Astrocyte of the hippocampus (primary cell): ENCODE results near the gene DNASE2.
"Not testable (repeated sequence)": the region's sequence is repeated elsewhere in the genome, so short reads cannot be mapped to it uniquely, and the experiment has no call there.

ENCODE experiments used
- DNase-seq: peaks from one replicate; pipeline ENCODE4 v3.0.0; 2011; ENCODE audit warnings: low read depth, low spot score

Gene DNASE2

GRCh38 chr19:12881172-12881808 lies at the start of gene DNASE2:
DNASE2 (minus strand) TSS chr19:12881449; CDS start chr19:12881375, 74 bp downstream.
- DNase-seq = peak; percentile 95

GRCh38 chr19:12930002-12930645 lies 48.9 kb upstream of the DNASE2 start:
- no peak for DNase-seq

- no peak for DNase-seq
These were observed 43.5 kb upstream of the DNASE2 start for GRCh38 chr19:12924621-12925310.

GRCh38 chr19:12922959-12923358 lies 41.7 kb upstream of the DNASE2 start:
- DNase-seq = no peak

- no peak for DNase-seq
These were observed 39.8 kb upstream of the DNASE2 start for GRCh38 chr19:12921047-12921446.

GRCh38 chr19:12918253-12918652 lies 37.0 kb upstream of the DNASE2 start:
- no peak for DNase-seq

GRCh38 chr19:12915860-12916259 lies 34.6 kb upstream of the DNASE2 start:
- not testable (repeated sequence) for DNase-seq

- DNase-seq = peak; percentile 26
These were observed 32.8 kb upstream of the DNASE2 start for GRCh38 chr19:12913851-12914690.

- peak; percentile 83 for DNase-seq
These were observed 31.8 kb upstream of the DNASE2 start for GRCh38 chr19:12913011-12913561.

- no peak for DNase-seq
These were observed 31.3 kb upstream of the DNASE2 start for GRCh38 chr19:12912571-12912970.

- DNase-seq = no peak
These were observed 25.9 kb upstream of the DNASE2 start for GRCh38 chr19:12907166-12907565.

GRCh38 chr19:12899891-12900518 lies 18.8 kb upstream of the DNASE2 start:
- DNase-seq = no peak

GRCh38 chr19:12896460-12896859 lies 15.2 kb upstream of the DNASE2 start:
- DNase-seq = no peak

- DNase-seq = no peak
These were observed 12.3 kb upstream of the DNASE2 start for GRCh38 chr19:12893582-12893981.

GRCh38 chr19:12891553-12892021 lies 10.3 kb upstream of the DNASE2 start:
- DNase-seq = no peak

GRCh38 chr19:12890787-12891552 lies 9.7 kb upstream of the DNASE2 start, which contains the start of gene GCDH:
GCDH (plus strand) TSS chr19:12891160; CDS start chr19:12891305, 145 bp downstream.
- DNase-seq = peak; percentile 99

GRCh38 chr19:12890299-12890786 lies 9.1 kb upstream of the DNASE2 start:
- not testable (repeated sequence) for DNase-seq

- no peak for DNase-seq
These were observed 6.9 kb upstream of the DNASE2 start for GRCh38 chr19:12888006-12888603.

- no peak for DNase-seq
These were observed 5.9 kb upstream of the DNASE2 start, which contains the start of gene KLF1 for GRCh38 chr19:12886969-12887747. KLF1 (minus strand) TSS chr19:12887201; CDS start chr19:12887140, 61 bp downstream.
